IPS-NIHi11 (cell line): ENCODE data around the gene OSTF1.

ENCODE experiments used
- DNase-seq: peaks from one replicate; pipeline ENCODE4 v3.0.0; 2012; ENCODE audit warnings: mixed read lengths, low spot score

Gene OSTF1

DNA sequence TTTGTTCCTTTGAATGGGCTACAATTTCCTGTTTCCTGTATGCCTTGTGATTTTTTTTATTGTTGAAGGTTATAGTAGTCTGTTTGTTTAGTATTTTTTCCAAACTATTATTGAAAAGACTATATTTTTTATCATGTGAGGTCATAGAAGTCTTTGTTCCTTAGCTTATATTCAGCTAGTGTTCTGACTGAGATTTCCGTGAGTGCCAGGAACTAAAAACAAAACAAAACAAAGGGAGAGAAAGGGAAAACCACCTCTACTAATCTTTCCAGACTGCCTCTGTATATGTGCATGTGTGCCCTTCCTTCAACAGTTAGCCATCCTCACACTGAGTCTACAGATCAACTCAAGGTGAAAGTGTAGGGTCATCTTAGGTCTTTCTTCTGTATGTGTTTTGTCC lies 79.0 kb downstream of the OSTF1 start:
- no peak for DNase-seq

DNA sequence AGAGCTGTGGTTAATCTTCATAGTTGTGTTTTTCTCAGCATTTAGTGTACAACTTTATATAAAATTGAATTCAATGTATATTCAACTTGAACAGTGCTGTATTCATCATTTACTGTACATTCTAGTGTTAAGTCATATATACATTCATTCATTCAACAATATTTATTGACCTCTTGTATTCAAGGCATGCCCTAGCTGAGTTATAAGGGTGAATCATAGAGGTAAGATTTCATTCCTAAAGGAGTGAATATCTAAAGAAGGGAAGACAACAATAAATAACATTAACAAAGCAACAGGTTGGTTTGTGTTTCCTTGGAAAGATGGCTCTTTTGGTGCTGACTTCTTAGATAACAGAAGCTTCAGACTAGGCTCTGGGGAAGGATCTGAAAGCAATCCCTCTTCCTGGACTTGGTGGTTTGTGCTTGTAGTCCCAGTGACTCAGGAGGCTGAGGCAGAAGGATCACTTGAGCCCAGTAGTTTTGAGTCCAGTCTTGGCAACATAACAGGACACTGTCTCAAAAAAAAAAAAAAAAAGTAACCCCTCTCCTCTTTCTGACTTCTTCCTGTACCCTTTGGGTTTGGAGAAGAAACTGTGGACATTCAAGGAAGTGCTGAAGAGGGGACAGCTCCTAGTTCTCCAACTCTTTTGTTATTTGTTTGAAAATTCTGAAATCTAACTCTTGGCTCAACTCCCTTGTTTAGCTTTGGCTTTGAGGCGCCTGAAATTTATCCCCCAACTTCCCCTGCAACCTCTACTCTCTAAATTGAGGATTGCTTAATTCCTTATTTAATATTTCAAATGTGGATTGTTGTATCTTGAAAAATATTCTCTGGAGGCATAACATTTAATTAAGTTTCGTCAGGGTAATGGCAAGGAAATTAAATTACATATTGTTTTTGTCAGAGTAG lies 80.2 kb downstream of the OSTF1 start:
- no peak for DNase-seq

DNA sequence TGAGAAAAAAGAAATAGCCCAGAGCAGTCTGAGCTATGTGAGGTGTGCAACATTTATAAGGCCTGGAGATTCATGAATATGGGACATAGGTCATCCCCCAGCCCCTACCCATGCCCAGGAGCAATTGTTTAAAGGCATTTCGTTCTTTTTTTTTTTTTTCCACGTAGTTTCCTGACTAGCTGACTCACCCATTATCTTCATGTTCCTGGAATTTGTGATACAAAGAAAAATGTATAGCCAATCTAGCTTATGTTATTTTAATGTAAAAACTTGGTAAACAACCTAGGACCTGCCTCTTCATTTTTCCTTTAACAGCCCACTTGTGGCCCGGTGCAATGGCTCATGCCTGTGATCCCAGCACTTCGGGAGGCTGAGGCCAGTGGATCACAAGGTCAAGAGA lies 81.3 kb downstream of the OSTF1 start:
- no peak for DNase-seq

DNA sequence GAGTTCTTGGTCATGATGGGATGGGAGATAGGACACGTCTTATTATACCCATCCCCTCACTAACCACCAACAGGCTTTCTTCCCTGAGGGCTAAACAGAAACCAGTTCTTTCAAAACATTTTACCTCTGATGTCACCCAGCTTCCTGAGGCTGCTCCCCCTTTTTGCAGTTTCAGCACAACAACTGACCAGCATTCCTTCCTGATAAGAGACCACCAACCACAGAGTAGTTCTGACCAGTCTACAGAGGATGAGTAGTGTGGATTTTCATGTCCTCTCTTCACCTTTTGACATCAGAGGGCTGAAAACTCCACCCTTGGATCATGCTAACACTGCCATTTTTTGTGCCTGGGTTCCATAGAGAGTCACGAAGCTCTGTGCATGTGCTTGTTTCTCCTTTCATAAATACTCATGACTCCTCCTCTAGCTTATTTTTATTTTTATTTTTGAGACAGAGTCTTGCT lies 82.6 kb downstream of the OSTF1 start:
- no peak for DNase-seq

DNA sequence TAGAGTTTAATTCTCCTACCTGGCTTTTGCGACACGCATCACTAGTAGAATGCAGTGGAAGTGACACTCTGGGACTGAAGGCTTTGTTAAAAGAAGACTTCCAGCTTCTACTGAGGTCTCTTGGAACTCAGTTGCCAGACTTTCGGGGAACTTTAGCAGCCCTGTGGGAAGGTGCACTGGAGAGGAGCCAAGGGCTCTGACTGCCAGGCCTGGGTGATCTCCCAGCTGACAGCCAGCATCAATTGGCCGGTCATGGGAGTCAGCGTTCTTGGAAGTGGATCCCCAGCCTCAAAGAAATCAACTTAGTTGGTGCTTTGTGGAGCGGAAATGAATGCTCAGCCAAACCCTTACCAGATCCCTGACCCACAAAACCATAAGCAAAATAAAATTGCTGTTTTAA lies 87.1 kb downstream of the OSTF1 start:
- no peak for DNase-seq

DNA sequence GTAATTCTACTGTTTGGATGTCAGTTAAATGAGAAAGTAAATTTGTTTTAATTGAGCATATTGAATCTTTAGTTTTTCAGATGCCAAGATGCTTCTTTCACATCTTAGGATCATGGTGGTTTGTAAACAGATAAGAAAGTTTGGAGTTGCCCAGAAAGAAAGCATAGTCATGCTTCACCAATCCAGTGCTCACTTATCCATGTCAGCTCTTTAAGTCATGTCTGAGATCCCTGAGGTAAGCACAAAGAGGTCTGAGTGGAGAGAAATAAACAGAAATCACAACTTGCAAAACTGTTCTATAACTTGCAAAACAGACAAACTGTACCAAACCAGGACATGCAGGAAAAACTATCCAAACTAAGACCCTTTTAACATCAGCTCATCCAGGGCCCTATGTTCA lies 87.7 kb downstream of the OSTF1 start:
- no peak for DNase-seq

DNA sequence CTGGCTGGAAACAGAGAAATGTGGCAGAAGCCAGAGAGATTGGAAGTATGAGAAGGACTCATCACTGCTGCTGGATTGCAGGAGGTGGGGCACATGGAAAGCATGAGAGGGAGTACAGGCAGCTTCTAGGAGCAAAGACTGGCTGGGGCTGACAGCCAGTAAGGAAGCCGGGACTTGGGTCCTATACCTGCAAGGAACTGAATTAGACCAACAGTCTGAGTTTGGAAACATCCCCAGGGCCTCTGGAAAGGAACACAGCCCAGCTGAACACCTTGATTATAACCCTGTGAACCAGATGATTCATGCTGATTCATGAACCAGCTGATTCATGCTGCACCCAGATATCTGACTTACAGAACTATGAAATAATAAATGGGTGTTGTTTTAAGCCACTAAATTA lies 93.4 kb downstream of the OSTF1 start:
- DNase-seq = no peak

DNA sequence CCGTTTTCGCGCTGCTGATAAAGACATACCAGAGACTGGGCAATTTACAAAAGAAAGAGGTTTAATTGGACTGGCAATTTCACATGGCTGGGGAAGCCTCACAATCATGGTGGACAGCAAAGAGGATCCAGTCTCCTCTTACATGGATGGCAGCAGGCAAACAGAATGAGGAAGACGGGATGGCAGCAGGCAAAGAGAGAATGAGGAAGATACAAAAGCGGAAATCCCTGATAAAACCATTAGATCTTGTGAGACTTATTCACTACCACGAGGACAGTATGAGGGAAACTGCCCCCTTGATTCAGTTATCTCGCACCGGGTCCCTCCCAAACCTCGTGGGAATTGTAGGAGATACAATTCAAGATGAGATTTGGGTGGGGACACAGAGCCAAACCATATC lies 95.0 kb downstream of the OSTF1 start:
- DNase-seq = no peak

DNA sequence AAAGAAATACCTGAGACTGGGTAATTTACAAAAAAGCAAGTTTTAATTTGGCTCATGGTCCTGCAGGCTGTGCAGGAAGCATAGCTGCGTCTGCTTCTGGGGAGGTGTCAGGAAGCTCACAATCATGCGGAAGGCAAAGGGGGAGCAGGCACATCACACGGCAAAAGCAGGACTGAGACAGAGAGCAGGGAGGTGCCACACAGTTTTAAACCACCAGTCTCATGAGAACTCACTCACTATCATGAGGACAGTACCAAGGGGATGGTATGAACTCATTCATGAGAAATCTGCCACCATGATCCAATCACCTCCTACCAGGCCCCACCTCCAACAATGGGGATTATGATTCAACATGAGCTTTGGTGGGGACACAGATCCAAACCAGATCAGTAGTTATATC lies 96.2 kb downstream of the OSTF1 start:
- DNase-seq = no peak

DNA sequence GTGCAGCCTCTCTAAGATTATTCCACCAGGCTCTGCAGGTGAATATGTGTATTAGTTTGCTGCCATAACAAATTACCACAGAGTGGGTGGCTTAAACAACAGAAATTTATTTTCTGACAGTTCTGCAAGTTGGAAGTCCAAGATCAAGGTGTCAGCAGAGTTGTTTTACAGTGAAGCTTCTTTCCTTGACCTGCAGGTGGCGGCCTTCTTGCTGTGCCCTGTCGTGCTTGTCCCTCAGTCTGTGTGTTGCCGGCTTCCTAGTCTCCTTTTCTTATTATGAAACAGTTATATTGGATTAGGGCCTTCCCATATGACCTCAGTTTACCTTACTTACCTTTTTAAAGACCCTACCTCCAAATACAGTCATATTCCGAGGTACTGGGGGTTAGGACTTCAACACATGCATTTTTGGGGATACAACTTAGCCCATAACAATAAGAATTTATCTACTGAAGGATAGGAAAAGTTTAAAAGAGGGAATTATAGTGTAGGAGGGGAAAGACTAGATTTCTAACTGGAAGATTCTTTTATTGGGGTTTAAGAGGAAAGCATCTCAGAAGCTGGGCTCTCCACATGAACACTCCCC lies 97.4 kb downstream of the OSTF1 start:
- DNase-seq = peak; percentile 49

DNA sequence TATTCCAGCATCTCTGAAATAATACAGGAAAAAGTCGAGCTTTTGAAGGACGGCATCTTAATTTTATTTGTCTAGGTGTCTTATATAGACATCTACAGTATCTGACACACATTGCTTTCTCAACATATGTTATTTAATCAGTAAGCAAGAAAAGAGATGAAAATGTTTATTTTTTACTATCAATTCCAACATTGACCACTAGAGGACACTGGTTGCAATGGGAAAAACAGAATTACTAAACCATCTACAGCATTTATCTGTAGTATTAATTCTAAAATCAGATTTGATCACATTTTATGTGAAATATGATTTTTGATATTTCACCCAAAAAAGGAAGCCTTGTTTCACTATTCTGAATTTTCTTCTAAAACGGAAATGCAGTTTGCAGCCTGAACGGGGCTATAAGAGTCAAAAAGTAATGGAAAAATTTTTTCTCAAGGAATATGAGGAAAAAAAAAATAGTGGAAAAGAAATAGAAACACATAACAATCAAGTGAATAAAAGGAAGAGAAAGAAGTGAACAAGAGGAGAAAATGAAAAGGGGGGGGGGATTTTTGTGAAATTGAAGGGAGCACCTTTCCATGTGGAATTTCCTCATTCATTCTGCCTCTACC lies 98.6 kb downstream of the OSTF1 start:
- no peak for DNase-seq

DNA sequence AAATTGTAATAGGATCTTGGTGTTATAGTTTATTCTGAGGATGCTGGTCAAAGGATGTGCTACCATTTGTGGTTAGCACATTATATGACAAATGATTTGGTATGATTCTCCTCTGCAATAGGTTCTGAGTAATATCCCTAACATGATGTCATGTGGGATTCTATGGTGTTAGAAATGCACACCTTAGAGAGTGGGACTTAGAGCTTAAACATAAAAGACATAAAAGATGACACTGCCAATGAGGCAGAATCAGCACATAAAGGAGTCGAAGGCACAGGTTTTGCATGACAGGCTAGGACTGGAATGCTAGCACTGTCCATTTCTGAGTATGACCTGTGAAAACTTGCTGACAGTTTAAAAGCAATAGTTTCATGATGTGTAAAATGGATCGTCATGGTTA lies 100.4 kb downstream of the OSTF1 start:
- DNase-seq = no peak

DNA sequence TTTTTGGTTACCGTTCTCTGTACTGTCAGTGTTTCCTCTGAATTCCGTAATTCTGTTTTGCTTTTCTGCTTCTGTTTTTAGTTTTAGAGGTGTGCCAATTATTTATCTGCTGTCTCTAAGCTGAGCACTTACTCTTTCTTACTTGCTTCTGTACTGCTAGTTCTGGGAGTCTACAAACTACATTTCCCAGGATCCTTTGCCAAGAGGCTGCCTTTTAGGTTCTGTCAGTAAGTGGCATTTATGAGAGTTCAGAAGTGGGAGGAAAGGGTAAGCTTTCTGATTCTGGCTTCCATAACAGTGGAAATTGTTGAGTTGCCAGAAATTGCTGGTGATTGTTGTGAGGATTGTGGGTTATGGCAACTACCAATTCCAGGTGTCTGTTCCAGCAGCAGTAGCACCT lies 102.4 kb downstream of the OSTF1 start:
- no peak for DNase-seq
